Right renal pelvis (tissue), 4 donors: ENCODE results near the gene PEMT. TPM values are rescaled to one million over a fixed set of nuclear protein-coding genes. Genes with fewer than 3 reads are reported as not detected.

Source experiments
- DNase-seq, 4 donors: peaks; one replicate each; pipeline ENCODE4 v3.0.0-alpha.2; 2013; ENCODE audit warnings: low read depth in 4 of 4, low spot score in 3 of 4, missing footprints in 1 of 4
- polyA plus RNA-seq, 4 donors: library from polyadenylated mRNA; unstranded; fragments of 120-200 nt; gene quantifications; one replicate each; pipeline ENCODE4 v1.2.1, GENCODE V29; 2013; ENCODE audit not compliant: insufficient read length in 4 of 4

The PEMT gene
- polyA plus RNA-seq, 4 donors: 30.5 to 38.0 (median 32.5) TPM

DNA sequence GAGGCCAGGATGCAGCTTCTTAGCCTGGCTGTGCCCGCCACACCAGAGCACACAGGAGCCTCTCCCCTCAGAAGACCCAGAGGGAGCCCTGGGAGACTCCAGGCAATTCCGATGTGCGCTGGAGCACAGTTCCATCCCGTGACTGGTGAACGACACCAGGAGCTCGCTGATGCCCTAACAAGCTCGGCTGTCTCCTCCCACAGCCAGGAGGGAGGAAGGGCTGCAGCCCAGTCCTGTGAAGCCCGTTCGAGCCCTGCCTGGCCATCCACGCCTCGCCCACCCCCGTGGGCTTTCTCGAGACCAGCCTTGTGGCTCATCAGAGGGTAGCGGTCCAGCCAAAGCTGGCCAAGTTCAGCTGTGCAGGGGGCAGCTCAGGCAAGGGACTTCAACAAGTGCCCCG, 73.5 kb downstream of the PEMT start:
- no peak for DNase-seq

DNA sequence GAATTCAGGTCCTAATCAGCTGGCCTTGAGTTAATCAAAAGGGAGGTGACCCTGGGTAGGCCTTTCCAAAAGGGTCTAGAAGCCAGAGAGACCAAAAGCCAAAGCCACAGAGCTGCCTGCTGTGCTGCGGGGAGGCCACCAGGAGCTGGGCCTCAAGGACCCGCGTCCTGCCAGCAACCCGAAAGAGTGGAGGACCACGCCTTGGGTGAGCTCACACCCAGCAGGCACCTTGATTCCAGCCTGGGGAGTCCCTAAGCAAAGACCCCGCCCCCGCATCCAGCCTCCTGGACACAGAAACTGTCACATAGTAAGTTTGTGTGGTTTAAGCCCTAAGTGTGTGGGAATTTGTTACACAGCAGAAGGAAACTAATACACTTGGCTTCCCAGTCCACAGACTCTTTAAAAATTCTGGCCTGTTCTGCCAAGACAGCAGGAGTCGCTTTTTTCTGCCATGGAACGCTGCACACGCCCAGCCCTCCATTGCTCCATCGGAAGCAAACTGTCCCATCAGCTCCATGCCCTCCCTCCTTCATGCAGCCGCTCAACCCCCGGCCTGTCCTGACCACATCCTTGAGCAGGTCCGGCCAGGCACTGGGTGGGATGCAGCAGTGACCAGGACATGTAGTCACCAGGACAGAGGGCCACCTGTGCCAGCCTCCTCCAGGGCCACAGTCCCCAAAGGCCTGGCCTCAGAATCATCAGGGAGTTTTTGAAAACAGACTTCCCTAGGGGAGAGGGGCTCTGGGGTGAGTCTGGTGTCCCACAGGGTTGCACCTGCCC, 74.4 kb downstream of the PEMT start:
- no peak for DNase-seq

DNA sequence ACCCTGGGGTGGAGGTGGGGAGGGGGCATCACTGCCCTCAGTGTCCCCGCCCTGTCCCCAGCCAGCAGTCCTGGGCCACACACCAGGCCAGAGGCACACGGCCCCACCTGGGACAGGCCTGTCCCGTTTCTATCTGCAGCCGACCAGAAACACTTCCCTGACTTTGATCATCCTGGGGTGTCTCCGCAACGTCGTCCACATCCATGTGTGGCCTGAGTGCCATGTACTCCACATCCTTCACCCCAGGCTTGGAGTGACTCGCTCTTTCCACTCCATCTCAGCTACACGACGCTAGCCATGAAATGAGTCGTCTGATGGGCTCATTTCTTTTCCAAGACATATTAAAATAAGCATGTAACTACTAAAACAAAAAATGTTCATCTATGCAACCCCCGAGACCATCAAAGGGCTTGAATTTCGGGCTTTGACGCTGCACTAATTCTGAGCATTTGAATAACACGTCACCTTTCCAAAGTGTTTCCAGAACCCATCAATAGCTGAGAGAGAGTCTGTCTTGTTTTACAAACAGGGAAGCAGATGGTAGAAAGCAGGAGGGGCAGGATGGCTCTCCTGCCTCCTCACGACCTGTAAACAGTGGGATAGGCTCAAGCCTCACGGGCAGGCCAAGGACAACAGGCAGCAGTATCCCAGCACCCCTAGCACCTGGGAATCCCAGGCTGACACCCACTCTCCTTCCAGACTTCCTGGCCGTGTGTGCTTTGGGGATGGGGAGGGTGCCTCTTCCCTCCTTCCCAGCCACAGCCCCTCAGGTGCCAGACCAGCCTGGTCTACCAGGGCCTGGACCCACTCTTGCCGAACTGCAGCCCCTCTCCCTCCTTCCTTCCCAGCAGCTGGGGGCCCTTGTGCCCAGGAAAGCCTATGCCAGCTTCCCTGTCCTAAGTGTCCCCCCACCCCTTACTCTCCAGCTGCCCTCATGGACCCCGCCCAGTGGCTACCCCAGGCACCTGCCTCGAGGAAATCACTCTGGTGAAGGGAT, 75.3 kb downstream of the PEMT start:
- DNase-seq: no peak

DNA sequence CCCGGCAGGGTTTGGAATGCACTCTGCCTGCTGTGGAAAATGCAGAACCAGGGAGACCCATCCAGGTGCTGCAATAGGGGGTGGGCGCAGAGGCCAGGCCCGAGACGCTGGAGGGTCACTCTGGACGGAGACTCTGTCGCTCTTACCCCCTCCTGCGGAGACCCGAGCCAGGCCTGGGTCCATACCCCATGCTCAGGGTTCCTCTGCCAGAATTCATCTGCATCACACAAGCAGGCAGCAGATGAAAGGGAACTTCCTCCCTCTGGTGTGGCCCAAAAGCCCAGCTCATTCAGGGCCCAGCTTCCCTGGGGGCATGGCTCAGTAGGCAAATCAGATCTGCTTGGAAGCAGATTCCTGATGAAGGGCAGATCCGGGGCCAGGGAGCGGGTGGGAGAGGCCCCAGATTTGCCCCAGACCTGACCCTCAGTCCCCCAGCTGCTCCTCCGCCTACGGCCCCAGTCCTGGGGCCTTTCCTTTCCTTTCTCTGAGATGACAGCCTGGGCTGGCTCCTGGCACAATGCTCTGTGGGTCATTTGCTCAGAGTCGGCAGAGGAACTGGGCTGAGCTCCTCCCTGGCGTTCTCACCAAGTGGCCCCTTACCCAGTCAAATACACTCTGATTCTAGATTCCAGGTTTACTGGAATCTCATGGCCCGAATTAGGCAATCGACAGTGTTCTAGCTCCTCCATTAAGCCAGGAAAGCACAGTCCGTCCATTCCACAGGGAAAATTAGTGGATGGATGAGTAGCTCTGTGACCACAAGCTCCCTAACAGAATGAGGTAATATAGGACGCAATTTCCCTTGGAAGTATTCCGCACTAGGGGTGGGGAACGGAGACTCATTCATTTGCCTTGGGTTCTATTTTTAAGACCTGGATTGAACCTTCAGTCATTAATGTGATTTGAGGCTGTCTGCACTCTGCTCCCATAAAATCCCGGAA, 76.2 kb downstream of the PEMT start:
- no peak for DNase-seq

DNA sequence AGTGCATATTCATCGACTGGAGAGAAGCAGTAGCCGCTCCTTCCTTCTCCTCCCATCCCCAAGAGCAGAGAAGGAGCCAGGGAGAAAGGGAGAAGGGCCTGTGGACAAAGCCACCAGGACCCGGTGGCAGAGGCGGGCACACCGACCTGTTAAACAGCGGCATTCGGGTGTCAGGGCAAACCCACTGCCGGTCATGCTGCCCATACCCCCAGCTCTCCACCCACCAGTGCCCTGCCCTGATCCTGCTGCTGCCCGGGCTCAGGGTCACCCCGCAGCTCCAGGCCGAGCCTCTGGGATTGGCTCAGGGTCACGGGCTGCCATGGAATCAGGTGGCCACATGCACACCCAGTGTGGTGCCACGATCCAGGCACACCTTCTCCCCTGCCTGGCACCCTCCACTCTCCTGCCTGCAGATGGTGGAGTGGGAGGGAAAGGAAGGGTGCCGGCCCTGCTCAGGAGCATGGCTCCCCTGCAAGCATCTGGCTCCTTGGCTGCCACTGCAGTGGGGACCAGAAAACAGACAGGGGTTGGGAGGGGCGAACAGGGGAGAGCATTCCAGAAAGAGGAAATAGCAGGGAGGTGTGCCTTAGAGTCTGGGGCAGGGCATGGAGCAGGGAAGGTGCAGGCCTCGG, 77.0 kb downstream of the PEMT start:
- no peak for DNase-seq

DNA sequence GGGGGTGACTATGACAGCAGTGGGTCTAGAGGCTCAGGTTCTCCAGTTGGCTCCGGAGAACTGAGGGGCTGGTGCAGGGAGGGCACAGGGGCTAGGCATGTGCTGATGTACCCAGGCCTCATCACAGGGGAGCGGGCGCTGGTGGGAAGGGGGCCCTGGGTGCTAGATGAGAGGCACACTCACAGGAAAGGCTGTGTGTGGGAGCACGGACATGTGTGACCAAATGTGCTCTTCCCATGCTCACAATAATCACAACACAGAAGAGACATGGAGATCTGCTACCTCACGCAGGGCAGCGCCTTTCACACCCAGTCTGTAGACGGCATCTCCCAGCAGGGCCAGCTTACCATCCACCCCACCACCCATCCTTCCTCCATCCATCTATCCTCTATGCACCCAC, 77.9 kb downstream of the PEMT start:
- DNase-seq: no peak

DNA sequence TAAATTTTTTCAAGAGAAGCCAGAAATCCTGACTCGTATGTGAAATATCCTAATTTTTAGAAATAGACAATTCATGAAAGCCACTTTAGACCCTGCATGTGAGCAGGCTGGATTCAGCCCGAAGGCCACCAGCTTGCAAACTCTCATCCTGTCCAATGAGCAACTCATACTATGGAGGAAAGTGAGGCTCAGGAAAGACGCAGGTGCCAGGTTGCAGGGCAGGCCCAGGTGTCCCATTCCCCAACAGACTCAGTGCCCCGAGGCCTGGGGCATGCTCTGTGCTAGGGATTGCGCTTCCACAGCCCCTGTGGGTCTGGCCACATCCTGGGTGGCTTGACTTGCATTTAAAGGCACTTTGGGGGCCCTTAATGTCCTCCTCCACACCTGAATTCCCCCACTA, 78.6 kb downstream of the PEMT start:
- DNase-seq: no peak

DNA sequence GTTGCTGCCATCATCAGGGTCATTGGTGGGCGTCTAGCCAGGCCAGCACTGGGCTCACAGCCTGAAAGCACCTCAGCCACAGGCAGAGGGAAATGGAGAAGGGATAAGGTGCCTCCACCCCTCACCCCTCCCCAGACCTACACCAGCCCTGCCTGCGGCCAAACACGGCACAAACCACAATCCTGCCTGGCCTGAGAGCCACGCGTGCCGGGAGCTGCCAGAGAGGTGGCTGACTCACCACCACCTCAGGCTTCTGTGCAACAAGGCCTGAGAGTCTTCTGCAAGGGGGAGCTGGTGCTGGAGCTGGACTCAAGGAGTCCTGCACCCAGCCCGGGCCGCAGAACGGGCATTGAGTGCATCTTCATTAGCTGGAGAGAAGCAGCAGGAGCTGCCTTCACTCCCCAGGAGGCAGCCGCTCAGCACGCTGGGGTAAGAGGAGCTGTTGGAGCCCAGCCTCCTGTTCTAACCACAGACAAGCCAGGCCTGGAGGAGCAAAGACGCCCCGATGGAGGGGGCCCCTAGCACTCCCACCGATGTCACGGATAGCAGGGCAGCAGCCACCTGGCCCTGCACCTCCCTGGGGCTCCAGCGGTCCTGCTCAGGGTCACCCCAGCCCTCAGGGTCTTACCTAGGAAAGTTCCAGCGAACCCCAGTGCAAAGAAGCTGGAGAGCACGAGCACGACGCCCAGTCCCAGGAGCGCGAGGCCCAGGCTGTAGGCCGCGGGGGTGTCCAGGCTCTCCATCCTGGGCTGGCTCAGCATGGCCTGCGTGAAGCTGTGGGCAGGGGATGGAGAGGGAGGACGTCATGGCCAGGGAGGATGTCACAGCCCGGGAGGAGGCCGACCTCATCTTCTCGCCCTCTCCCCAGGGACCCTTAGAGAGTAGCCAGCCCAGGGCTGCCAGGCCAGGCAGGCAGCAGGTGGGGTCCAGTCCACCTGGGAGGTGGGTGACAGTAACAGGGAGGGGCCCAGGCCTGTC, 79.3 kb downstream of the PEMT start:
- no peak for DNase-seq

DNA sequence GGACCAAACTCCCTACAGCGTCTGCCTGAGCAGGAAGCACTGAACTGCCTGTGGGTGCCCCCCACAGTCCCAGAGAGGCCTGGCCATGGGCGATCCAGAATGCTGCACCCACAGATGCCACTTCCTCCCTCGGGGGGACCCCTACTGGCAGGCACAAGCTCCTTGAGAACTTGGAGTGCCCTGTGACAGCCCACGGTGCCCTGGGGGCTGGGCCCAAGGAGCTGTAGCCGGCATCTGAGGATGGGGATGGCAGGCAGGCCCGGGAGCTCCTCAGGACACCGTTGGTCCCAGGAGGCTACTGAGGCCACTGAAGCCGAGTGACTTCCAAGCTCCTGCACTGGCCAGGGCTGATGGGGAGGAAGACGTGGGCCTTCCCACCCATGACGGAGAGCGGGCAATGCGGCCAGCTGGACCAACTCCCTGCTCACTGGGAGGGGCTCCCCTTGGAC, 80.2 kb downstream of the PEMT start:
- no peak for DNase-seq

DNA sequence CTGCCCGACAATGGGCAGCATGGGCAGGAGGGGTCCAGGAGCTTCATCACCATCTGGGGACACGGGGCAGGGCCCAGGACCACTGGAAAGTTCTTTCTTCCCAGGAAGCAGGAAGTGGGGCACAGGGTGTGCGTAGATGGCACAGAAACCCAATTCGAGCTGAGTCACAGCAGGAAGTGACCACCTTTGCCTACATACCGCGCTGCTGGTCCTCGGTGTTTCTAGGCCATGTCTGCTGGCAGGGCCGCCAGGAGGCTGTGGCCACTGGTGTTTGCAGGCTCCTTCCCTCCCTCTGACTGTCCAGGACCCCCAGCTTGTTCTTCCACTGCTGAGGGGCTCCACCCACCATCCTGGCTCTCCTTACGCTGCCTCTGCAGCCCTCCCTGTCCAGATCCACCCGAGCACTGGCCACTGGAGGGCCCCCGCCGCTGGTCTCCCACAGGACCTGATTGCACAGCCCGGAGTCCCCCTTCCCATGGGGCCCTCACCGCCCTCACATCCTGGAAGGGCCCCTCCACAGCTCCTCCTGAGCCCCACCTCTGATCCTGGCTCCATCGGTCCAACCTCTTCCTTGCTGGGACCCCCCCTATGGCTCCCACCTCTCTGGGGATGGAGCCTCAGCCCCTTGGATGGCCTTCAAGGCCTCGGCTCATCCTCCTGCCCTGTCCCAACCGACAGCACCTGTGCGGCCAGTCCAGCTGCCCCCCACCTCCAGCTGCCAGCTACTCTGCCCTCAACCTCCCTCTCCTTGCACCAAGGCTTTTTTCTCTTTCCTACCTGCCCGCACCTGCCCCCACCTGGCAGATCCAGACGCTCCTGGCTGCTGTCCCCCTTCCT, 80.8 kb downstream of the PEMT start:
- DNase-seq: no peak

DNA sequence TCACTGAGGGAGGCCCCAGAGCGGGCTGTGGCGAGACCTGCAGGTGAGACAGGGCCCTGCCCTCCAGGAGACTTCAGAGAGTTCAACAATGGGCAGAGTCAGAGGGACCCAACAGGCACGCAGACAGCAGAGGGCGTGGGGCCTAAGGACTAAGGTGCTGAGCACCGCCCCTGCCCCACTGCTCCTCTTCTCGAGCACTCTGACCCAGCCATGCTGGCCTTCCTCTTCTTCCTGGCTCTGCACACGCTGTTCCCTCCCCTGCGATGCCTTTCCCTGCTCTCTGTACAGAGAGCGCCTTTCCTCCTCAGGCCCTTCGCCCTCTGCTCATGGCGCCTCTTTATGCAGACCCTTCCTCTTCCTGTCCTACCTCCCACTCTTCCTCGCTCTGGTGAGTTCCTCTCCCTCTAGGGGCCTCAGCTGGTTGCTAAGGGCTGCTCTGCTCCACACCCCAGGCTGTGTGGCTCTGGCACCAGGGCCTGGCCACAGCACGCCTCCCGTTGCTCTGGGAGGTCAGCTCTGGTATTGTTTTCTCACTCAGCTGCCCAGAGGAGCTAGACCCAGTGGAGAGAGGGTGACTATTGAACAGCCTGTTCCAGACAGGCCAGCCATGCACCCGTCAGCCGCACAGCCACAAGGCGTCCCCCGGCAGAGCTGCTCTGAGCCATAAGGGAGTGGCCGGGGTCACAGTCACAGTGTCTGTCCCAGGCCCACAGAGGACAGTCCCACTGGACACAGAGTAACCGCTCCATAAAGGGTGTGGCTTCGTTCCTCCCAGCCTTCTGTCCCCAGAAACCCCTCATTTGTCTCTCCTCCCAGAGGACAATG, 81.7 kb downstream of the PEMT start:
- DNase-seq: no peak

DNA sequence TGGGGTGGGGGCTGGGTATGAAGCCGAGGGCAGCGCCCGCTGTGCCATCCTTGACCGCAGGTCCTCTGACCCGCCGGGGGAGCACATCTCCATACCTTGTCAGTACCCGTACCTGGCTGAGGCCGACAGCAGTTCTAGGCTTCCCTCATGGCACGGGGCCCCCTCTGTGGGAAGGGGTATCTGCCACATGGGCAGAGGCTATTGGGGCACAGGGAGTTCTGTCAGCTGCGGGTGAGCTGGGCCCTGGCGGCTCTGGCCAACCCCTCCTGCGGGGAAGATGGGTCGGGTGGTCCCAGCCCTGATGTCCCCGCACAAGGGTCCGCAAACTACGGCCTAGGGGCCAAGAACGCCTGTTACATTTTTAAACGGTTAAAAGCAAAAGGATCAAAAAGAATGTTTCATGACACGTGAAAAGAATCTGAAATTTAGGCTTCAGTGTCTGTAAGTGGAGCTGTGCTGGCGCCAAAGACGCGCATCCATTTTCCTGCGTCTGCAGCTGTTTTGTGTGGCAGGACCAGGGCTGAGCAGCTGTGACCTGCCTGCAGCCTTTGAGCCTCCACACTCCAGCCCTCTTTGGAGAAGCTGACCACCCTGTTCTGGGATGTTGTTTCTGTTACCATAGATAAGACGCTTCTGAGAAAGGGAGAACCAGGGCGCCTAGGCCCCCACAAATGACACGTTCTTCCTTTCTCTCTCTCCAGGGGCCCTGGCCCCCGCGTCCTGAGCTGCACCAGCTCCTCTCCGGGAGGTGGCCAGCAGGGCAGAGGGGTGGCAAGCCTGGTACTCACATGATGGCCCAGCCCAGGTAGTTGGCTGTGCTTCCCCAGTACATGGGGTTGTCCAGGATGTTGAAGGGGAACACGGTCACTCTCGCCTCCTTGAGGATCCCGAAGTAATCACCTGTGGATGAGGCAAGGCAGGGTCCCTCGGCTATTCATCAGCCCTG, 82.6 kb downstream of the PEMT start:
- DNase-seq: no peak

DNA sequence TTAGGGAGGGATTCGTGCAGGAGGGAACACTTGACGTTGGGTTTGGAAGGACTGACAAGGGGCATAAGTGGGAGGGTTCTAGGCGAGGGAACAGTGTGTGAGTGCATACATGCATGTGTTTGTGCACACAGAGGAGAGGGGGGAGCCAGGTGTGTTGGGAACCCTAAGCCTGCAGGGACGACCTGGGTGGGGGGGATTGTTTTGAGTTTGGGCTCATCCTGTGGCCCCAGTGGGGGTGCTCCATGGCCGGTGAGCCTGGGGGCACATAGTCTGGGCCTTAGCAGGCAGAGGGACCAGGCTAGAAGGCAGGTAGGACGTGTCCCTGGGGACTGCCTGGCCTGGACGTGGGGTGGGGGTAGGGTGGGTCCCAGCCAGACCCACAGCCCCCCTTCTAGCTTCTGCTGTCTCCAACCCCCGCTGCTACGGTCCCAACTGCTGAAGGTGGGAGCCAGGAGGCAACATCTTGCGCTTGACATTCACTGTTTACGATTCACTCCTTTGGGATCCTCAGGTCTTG, 83.4 kb downstream of the PEMT start:
- DNase-seq: no peak

DNA sequence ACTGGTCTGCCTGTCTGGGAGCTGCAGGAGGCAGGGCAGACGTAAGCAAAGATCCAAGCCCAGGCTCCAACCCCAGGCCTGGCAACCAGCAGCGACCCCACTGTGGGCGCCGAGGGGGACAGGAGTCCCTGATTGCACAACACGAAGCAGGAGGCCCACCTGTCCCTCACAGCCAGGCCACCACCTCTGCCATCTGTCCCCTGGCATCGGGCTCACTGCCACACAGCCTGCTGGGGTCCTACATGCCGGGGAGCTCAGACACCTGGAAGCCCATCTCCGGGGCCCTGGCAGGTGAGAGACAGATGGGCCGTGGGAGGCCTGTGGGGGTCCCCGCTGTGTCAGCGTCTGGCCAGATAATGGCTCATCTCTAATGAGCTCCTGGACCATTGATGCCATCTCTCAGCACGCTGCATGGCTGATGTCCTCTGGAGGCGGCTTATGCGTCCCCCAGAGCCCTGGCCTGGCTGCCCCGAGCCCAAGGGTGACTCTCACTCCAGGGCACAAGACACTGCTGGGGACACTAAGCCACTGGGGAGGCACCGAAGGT, 84.0 kb downstream of the PEMT start:
- no peak for DNase-seq

DNA sequence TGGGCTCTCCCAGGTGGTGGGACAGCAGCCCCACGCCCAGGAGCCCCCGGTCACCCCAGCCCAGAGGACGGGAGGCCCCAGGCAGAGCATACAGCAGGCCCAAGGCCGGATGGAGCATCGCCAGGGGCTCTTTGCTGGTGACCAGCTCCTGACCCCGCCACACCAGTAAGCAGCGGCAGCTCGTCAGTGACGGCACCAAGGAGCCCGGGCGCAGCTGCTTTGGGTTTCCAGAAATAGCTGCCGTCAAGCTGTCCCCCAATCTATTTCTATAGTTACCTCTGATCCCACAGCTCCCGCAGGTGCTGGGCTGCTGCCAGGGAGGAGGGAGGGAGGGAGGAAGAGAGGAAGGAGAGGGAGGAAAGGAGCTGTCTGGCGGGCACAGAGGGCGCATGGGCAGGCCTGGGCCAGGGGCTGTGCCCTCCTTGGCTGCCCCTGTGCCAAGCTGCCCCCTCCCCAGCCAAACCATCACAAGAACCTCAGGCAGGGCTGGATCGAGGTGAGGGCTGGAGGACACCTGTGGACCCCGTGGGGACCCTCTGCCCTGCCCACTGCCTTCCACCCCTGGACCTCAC, 84.5 kb downstream of the PEMT start:
- DNase-seq: no peak
